Measurements from ENCODE around the gene PCGF5.

DNA sequence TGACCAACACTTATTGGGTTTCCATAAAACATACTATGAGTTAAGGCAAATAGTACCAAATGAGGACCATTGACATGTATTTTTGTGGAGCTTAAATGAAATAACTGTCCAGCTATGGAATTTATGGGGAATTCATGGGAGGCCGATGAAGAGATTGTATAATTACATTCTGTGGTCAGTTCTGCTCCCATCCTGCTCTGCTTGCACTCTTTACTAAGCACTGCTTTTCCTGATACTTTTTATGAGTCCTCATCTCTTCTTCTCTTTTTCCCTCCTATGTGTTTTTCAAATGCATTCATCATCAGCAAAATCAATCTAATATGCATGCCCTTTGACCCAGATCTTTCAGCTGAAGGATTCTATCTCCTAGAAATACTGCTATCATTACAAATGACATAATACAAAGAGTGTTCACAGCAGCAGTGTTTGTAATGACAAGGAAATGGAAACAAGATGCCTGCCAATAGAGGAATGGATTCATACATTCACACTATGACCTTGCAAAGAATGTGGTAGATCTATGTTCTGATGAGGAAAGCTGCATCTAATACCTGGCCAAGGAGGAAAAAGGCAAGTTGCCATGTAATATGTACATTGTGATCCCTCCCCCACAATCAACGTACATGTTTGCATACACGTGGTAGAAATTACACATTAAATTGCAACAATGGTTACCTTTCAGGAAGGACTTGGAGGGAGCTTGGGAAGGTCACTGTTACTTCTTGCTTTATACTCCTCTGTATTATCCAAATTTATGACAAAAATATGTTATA, 73.9 kb downstream of the PCGF5 start:
- TF ChIP-seq POLR2AphosphoS5 (IDR thresholded peaks at IDR 0.05; ENCODE audit: low read depth), result no peak
- TF ChIP-seq, protein P1, sequence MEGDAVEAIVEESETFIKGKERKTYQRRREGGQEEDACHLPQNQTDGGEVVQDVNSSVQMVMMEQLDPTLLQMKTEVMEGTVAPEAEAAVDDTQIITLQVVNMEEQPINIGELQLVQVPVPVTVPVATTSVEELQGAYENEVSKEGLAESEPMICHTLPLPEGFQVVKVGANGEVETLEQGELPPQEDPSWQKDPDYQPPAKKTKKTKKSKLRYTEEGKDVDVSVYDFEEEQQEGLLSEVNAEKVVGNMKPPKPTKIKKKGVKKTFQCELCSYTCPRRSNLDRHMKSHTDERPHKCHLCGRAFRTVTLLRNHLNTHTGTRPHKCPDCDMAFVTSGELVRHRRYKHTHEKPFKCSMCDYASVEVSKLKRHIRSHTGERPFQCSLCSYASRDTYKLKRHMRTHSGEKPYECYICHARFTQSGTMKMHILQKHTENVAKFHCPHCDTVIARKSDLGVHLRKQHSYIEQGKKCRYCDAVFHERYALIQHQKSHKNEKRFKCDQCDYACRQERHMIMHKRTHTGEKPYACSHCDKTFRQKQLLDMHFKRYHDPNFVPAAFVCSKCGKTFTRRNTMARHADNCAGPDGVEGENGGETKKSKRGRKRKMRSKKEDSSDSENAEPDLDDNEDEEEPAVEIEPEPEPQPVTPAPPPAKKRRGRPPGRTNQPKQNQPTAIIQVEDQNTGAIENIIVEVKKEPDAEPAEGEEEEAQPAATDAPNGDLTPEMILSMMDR (IDR thresholded peaks at IDR 0.05; ENCODE audit: insufficient read depth, low read length), result no peak

Measured in HL-60 (cell line).